HG03558 (cell line): ENCODE measurements around the gene RTF2.
"Not testable (repeated sequence)": the region's sequence is repeated elsewhere in the genome, so short reads cannot be mapped to it uniquely, and the experiment has no call there.

ENCODE experiments used
- ATAC-seq: cut with Tn5 transposase; IDR thresholded peaks from one replicate; pipeline ENCODE4 v1.9.1; 2021; ENCODE audit warnings: moderate number of reproducible peaks; ENCODE audit not compliant: unreplicated experiment; ENCODE audit errors: extremely low read depth

Gene RTF2

GRCh38 chr20:56532946-56533345, 64.5 kb downstream of the RTF2 start, which contains the start of gene FAM209B:
Gene FAM209B, plus strand, starts transcription at chr20:56533246. Its CDS starts 96 bp downstream, at chr20:56533342.
- not testable (repeated sequence) for ATAC-seq

GRCh38 chr20:56537997-56538396, 69.6 kb downstream of the RTF2 start:
- ATAC-seq: no peak

GRCh38 chr20:56540415-56540814, 72.0 kb downstream of the RTF2 start:
- no peak for ATAC-seq

- ATAC-seq: no peak
Observed at GRCh38 chr20:56542489-56543030, 74.1 kb downstream of the RTF2 start.

GRCh38 chr20:56551571-56551970, 83.1 kb downstream of the RTF2 start:
- no peak for ATAC-seq

GRCh38 chr20:56552911-56553629, 84.6 kb downstream of the RTF2 start:
- ATAC-seq: no peak

GRCh38 chr20:56554869-56555268, 86.4 kb downstream of the RTF2 start:
- ATAC-seq: peak; percentile 88

- ATAC-seq: no peak
Observed at GRCh38 chr20:56558968-56559367, 90.5 kb downstream of the RTF2 start.

- not testable (repeated sequence) for ATAC-seq
Observed at GRCh38 chr20:56564526-56564925, 96.1 kb downstream of the RTF2 start.

GRCh38 chr20:56565511-56565910, 97.1 kb downstream of the RTF2 start:
- no peak for ATAC-seq

- no peak for ATAC-seq
Observed at GRCh38 chr20:56566621-56567020, 98.2 kb downstream of the RTF2 start.
